GM06990 (cell line): ENCODE measurements around the gene UBAP2.

ENCODE experiments used
- DNase-seq: peaks from one replicate; pipeline ENCODE4 v3.0.0-alpha.2; 2011; ENCODE audit not compliant: insufficient read length; ENCODE audit errors: extremely low read depth
- H3K27me3 ChIP-seq: replicated peaks from 2 replicates; pipeline ENCODE4 v1.6.0; 2011; ENCODE audit warnings: low read length; ENCODE audit not compliant: control insufficient read depth, insufficient read depth
- H3K36me3 ChIP-seq: 2 replicates; pipeline ENCODE4 v1.5.1; 2011; ENCODE audit warnings: low read length; ENCODE audit not compliant: control insufficient read depth, insufficient read depth
- H3K4me3 ChIP-seq: replicated peaks from 2 replicates; pipeline ENCODE4 v1.5.1; 2011; ENCODE audit warnings: low read depth, mild to moderate bottlenecking, control low read depth, low read length
- CTCF ChIP-seq: IDR thresholded peaks from 2 replicates; pipeline ENCODE4 v1.5.1; 2011; ENCODE audit warnings: low read length, control low read depth, mild to moderate bottlenecking, inconsistent platforms; ENCODE audit not compliant: insufficient read depth, poor library complexity, severe bottlenecking

The UBAP2 gene

GRCh38 chr9:34065541-34065940, 16.9 kb upstream of the UBAP2 start:
- DNase-seq = no peak

GRCh38 chr9:34059954-34060353, 11.3 kb upstream of the UBAP2 start:
- Histone ChIP-seq H3K27me3 (no peaks in the 10 kb centered on the region), H3K36me3 (no peaks in the 10 kb centered on the region), H3K4me3 (no peak overlapping the region)
- no peak for DNase-seq
- TF ChIP-seq CTCF = no peak

More at GRCh38 chr9:34065541-34065940, 16.9 kb upstream of the UBAP2 start:
- Histone ChIP-seq H3K4me3 (no peak overlapping the region), H3K36me3 (no peaks in the 10 kb centered on the region), H3K27me3 (no peaks in the 10 kb centered on the region)
- no peak for TF ChIP-seq CTCF

GRCh38 chr9:34059281-34059680, 10.6 kb upstream of the UBAP2 start:
- DNase-seq = no peak
- Histone ChIP-seq H3K36me3 (no peaks in the 10 kb centered on the region), H3K27me3 (no peaks in the 10 kb centered on the region), H3K4me3 (no peak overlapping the region)
- no peak for TF ChIP-seq CTCF

- peak overlapping the region; percentile 81 for H3K4me3 ChIP-seq
- peak; percentile 18 for DNase-seq
- no peaks in the 10 kb centered on the region for H3K27me3 ChIP-seq
- no peaks in the 10 kb centered on the region for H3K36me3 ChIP-seq
- no peak for TF ChIP-seq CTCF
These were observed 1.1 kb upstream of the UBAP2 start for GRCh38 chr9:34049630-34050384.

- DNase-seq = no peak
- peak overlapping the region; percentile 81 for H3K4me3 ChIP-seq
- no peak for TF ChIP-seq CTCF
- H3K36me3 ChIP-seq = no peaks in the 10 kb centered on the region; the same call in 1 of the 2 replicates
- H3K27me3 ChIP-seq = no peaks in the 10 kb centered on the region
These were observed 592 bp downstream of the UBAP2 start for GRCh38 chr9:34047864-34048726.
